Pancreas (tissue), 10 donors: Measurements from ENCODE around the gene NBEA. TPM values are rescaled to one million over a fixed set of nuclear protein-coding genes. Genes with fewer than 3 reads are reported as not detected.
"Not testable (repeated sequence)": the region's sequence is repeated elsewhere in the genome, so short reads cannot be mapped to it uniquely, and the experiment has no call there.

Experiments used
- ATAC-seq, 4 donors: fragments of 200-7000 bp; cut with Tn5 transposase; one replicate each; pipeline versions ENCODE4 v1.8.0 to v1.9.1; 2020; ENCODE audit warnings: mild to moderate bottlenecking in 4 of 4, moderate library complexity in 4 of 4
- DNase-seq, 6 donors: peaks; one replicate each; pipeline ENCODE4 v3.0.0-alpha.2; 2020
- FAIRE-seq: peaks from 2 replicates; lab custom pipeline; 2012; peaks lifted over from hg19 to GRCh38; lab: Jason Lieb, UNC
- H3K27ac ChIP-seq, 4 donors: fragments of 200-600 bp; sonication (generic); 1 replicate in 3 of 4; 2 replicates in 1 of 4; pipeline versions ENCODE4 v1.5.0 to v1.8.0; 2020
- H3K27me3 ChIP-seq, 4 donors: fragments of 200-600 bp; one replicate each; pipeline ENCODE4 v1.8.0; 2021
- H3K36me3 ChIP-seq, 3 donors: fragments of 200-600 bp; sonication (generic) in 1 of 3; one replicate each; pipeline versions ENCODE4 v1.5.0 to v1.8.0; 2020 to 2021
- H3K4me1 ChIP-seq, 3 donors: fragments of 200-600 bp; one replicate each; pipeline ENCODE4 v1.8.0; 2021
- H3K4me3 ChIP-seq, 4 donors: fragments of 200-600 bp; sonication (generic) in 2 of 4; one replicate each; pipeline versions ENCODE4 v1.5.0 to v1.8.0; 2020 to 2021
- H3K9me3 ChIP-seq, 4 donors: fragments of 200-600 bp; one replicate each; pipeline ENCODE4 v1.8.0; 2021
- CTCF ChIP-seq, 4 donors: fragments of 200-600 bp; sonication (generic) in 3 of 4; IDR thresholded peaks; one replicate each; pipeline versions ENCODE4 v1.5.0 to v1.8.0; 2021; ENCODE audit warnings: antibody characterized with exemption in 4 of 4
- WGBS, 2 donors: extraction: QIAGEN DNeasy Blood & Tissue Kit; methylation state at CpG; one replicate each; pipeline ENCODE4 v1.1.7; 2013; 5-methylcytosine and 5-hydroxymethylcytosine counted together
- intact Hi-C, 3 donors: fragments of 100-400 bp; cut with DNase I; formaldehyde crosslinking; loops; one replicate each; pipeline versions ENCODE4 v1.11.1 to v1.14.2; 2022
- polyA plus RNA-seq, 2 donors: library from polyadenylated mRNA; stranded (reverse); fragments of 200-250 nt; gene quantifications; one replicate each; pipeline ENCODE4 v1.2.3, GENCODE V29; 2013
- total RNA-seq, 6 donors: library from RNA; stranded (reverse); fragmentation: NEBNext Ultra II Directional in 4 of 6; extraction: Animal tissue kit (Norgen Biotek cat#: 25700) in 4 of 6; gene quantifications; one replicate each; pipeline versions ENCODE4 v1.2.1 to v1.2.4, GENCODE V29; 2021 to 2023
- donor health status: healthy with polysubstance abuse.
- donor health status: DM: no; HTN: no; CAD: no; lungs with moderate emphysema.
- donor health status: DM: no; HTN: no; CAD: no.
- donor health status: control.
- donor health status: control.
- donor health status: Bipolar disorder and iron deficiency.
- donor health status: DM: yes; HTN: yes; CAD: no.
- donor health status: DM: no; HTN: no; CAD: no.
- donor health status: DM: no; HTN: no; CAD: no.
- donor health status: DM: yes; HTN: yes; CAD: no.

The NBEA gene
- total and polyA plus RNA-seq, 8 donors = 2.4 to 10.4 (median 4.8) TPM

DNA sequence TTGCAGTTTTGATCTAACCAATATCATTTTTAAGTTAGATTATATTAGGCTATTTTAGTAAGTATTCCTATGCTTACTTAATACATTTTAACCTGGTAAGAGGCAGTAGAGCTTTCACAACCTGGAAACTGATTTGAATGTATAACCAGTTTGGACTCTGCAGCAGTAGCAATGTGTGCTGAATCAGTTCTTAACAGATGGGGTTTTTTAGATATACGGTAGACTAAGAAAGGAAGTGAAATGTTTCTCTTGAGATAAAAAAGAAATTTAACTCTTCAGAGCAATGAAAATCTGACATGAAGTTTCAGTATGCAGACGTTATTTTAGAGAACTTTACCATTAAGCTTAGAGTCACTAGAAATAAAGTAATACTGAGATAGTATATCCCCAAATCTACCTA is 2.7 kb downstream of the NBEA start:
- Histone ChIP-seq H3K27ac (no peak overlapping the region), H3K4me1 (peaks cover 0 to 5% (median 0%) of the 10 kb centered on the region in 3 donors), H3K36me3 (no peaks in the 10 kb centered on the region), H3K27me3 (no peaks in the 10 kb centered on the region), H3K9me3 (no peaks in the 10 kb centered on the region), H3K4me3 (no peak overlapping the region)
- 22 to 32% methylated on average over 2 of the region's 2 CpGs for WGBS, 2 donors
- no peak for FAIRE-seq
- TF ChIP-seq CTCF (IDR thresholded peaks at IDR 0.05) = no peak
- intact Hi-C loops = no loop called here
- DNase-seq = no peak
- no peak for ATAC-seq

DNA sequence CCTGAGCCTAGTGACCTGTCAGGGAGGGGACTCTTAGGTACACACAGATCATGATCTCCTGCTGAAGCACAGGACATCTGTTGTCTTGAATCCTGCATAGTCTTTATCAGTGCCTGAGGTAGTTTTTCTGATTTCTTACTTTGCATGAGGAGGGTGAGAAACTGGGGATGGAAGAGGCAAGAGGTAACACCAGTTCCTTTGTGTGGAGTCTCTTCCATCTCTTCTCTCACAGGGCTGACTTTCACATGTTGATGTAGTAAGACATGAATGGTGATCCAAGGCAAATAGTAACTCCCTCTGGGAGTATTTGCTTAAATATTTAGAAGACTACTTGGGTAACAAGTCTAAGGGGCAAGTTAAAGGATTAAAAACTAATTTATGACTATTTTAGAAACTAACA is 9.5 kb downstream of the NBEA start:
- no peak for ATAC-seq
- no peaks in the 10 kb centered on the region for H3K36me3 ChIP-seq
- H3K27me3 ChIP-seq = no peaks in the 10 kb centered on the region
- no peak overlapping the region for H3K27ac ChIP-seq
- no peak for TF ChIP-seq CTCF (IDR thresholded peaks at IDR 0.05)
- H3K4me1 ChIP-seq = no peaks in the 10 kb centered on the region
- no peak for FAIRE-seq
- DNase-seq = no peak
- H3K4me3 ChIP-seq = no peak overlapping the region
- intact Hi-C loops = no loop called here
- no peaks in the 10 kb centered on the region for H3K9me3 ChIP-seq

- intact Hi-C loops = no loop called here
- Histone ChIP-seq H3K9me3 (no peaks in the 10 kb centered on the region), H3K27ac (no peak overlapping the region), H3K27me3 (no peaks in the 10 kb centered on the region), H3K4me1 (no peaks in the 10 kb centered on the region), H3K4me3 (no peak overlapping the region), H3K36me3 (no peaks in the 10 kb centered on the region)
- WGBS, 2 donors = 95 to 100% methylated on average over 1 of the region's 1 CpG
- TF ChIP-seq CTCF (IDR thresholded peaks at IDR 0.05) = no peak
- FAIRE-seq (no peak), ATAC-seq (no peak), DNase-seq (no peak)
Observed at GRCh38 chr13:34959489-34959888, 17.4 kb downstream of the NBEA start.

- no peak for FAIRE-seq
- H3K4me3 ChIP-seq = no peak overlapping the region
- no peak for DNase-seq
- H3K36me3 ChIP-seq = no peaks in the 10 kb centered on the region
- 77 to 79% methylated on average over 4 of the region's 4 CpGs for WGBS, 2 donors
- no peaks in the 10 kb centered on the region for H3K9me3 ChIP-seq
- H3K27me3 ChIP-seq = no peaks in the 10 kb centered on the region
- H3K4me1 ChIP-seq = no peaks in the 10 kb centered on the region
- intact Hi-C loops = no loop called here
- no peak overlapping the region for H3K27ac ChIP-seq
- ATAC-seq = no peak
- TF ChIP-seq CTCF (IDR thresholded peaks at IDR 0.05) = no peak
Observed at GRCh38 chr13:34964558-34964957, 22.5 kb downstream of the NBEA start.

DNA sequence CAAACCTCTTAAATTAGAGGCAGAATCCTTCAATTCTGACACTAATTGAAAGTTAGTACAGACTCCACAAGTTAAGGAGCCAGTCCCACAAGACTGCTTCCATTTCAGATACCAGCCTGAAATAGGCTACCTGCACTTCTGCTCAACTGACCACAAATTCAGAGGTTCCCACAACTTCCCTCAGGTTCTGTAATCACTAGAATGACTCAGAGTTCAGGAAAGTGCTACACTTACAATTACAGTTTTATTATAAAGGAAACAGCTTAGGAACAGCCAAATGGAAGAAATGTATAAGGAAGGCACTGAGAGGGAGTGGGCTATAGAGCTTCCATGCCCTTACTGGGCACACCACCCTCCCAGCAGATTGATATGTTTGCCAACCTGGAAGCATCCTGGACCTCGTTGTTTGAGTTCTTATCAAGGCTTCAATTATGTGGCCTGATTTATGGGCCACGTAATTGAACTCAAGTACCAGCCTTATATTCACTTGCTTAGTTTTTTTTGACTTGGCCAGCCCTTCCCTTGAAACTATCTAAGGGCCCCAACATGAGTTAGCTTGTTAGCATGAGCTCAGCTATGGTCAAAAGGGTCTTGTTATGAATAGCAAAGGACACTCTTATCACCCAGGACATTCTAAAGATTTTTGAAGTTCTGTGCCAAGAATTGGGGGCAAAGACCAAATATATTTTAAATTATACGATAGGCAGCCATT is 25.9 kb downstream of the NBEA start:
- no peaks in the 10 kb centered on the region for H3K9me3 ChIP-seq
- intact Hi-C loops = no loop called here
- H3K4me3 ChIP-seq = no peak overlapping the region
- WGBS, 2 donors = 41 to 44% methylated on average over 3 of the region's 3 CpGs
- FAIRE-seq (no peak), DNase-seq (no peak), ATAC-seq (peak in 1 of 4 donors; percentile 25)
- no peaks in the 10 kb centered on the region for H3K36me3 ChIP-seq
- no peaks in the 10 kb centered on the region for H3K4me1 ChIP-seq
- no peak overlapping the region for H3K27ac ChIP-seq
- no peak for TF ChIP-seq CTCF (IDR thresholded peaks at IDR 0.05)
- H3K27me3 ChIP-seq = no peaks in the 10 kb centered on the region

DNA sequence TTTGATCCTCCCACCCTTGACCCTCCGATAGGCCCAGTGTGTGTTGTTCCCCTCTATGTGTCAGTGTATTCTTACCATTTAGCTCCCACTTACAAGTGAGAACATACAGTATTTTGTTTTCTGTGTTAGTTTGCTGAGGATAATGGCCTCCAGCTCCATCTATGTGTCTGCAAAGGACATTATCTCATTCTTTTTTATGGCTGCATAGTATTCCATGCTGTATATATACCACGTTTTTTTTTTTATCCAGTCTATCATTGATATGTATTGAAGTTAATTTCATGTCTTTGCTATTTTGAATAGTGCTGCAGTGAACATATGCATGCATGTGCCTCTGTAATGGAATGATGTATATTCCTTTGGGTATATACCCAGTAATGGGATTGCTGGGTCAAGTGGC is 27.5 kb downstream of the NBEA start:
- 83 to 97% methylated on average over 2 of the region's 2 CpGs for WGBS, 2 donors
- DNase-seq, H3K27ac ChIP-seq, H3K27me3 ChIP-seq, intact Hi-C loops, H3K9me3 ChIP-seq, H3K4me3 ChIP-seq, H3K36me3 ChIP-seq, ATAC-seq, FAIRE-seq, H3K4me1 ChIP-seq: not testable (repeated sequence)
